ENCODE results near the gene ACOT8. TPM values are rescaled to one million over a fixed set of nuclear protein-coding genes. Genes with fewer than 3 reads are reported as not detected.
A peak's percentile ranks its signal among the peaks of the same experiment; 100 is the strongest.
"Not testable (repeated sequence)": the region's sequence is repeated elsewhere in the genome, so short reads cannot be mapped to it uniquely, and the experiment has no call there.

Gene ACOT8
- total RNA-seq, 2 donors from 2014 or later: 20.2 to 21.4 TPM

- DNase-seq (peak; percentile 47), ATAC-seq (no peak)
- intact Hi-C loops (cut with DNase I): no loop called here
These were observed 22.4 kb downstream of the ACOT8 start for GRCh38 chr20:45834797-45835161.

GRCh38 chr20:45833883-45834796 lies 23.1 kb downstream of the ACOT8 start:
- intact Hi-C loops (cut with DNase I): no loop called here
- DNase-seq (peak; percentile 77), ATAC-seq (peak; percentile 86 to 90)

- DNase-seq: peak; percentile 92
- intact Hi-C loops (cut with DNase I): no loop called here
- peak; percentile 89 to 93 for ATAC-seq
These were observed 23.9 kb downstream of the ACOT8 start, which contains the start of gene SNX21 for GRCh38 chr20:45833030-45833882. SNX21 (plus strand) TSS chr20:45833799; CDS start chr20:45833920, 121 bp downstream.

GRCh38 chr20:45832619-45833018 lies 24.6 kb downstream of the ACOT8 start:
- ATAC-seq (no peak), DNase-seq (no peak)
- intact Hi-C loops (cut with DNase I): no loop called here

- not testable (repeated sequence) for DNase-seq, ATAC-seq
- intact Hi-C loops (cut with DNase I): loop anchor here in 1 of 2 donors (10.0 kb wide), 1 partner anchor 125 kb away; no protein-coding TSS in a partner anchor
These were observed 27.5 kb downstream of the ACOT8 start for GRCh38 chr20:45829673-45830106.

- ATAC-seq (no peak), DNase-seq (no peak)
- intact Hi-C loops (cut with DNase I): loop anchor here in 1 of 2 donors (10.0 kb wide), 1 partner anchor 126 kb away; no protein-coding TSS in a partner anchor
These were observed 28.6 kb downstream of the ACOT8 start for GRCh38 chr20:45828589-45828988.

- no peak for ATAC-seq
- no peak for DNase-seq
- intact Hi-C loops (cut with DNase I): loop anchor here in 1 of 2 donors (10.0 kb wide), 1 partner anchor 127 kb away; no protein-coding TSS in a partner anchor
These were observed 29.5 kb downstream of the ACOT8 start for GRCh38 chr20:45827712-45828111.

- no peak for ATAC-seq
- intact Hi-C loops (cut with DNase I): loop anchor here in 1 of 2 donors (10.0 kb wide), 1 partner anchor 128 kb away; no protein-coding TSS in a partner anchor
- DNase-seq: no peak
These were observed 30.1 kb downstream of the ACOT8 start, which contains the start of gene TNNC2 for GRCh38 chr20:45827030-45827652. TNNC2 (minus strand) TSS chr20:45827312; CDS start chr20:45827248, 64 bp downstream.

- peak; percentile 61 to 81 for ATAC-seq
- peak; percentile 48 for DNase-seq
- intact Hi-C loops (cut with DNase I): loop anchor here in 1 of 2 donors (10.0 kb wide), 1 partner anchor 128 kb away; no protein-coding TSS in a partner anchor
These were observed 30.7 kb downstream of the ACOT8 start for GRCh38 chr20:45826381-45827019.

- intact Hi-C loops (cut with DNase I): loop anchor here (5.0 to 10.0 kb wide), 2 partner anchors 131 to 138 kb away; no protein-coding TSS in a partner anchor
- DNase-seq (no peak), ATAC-seq (peak; percentile 60 to 66)
These were observed 33.0 kb downstream of the ACOT8 start for GRCh38 chr20:45823949-45824835.

- no peak for DNase-seq
- intact Hi-C loops (cut with DNase I): loop anchor here (5.0 to 10.0 kb wide), 2 partner anchors 132 to 139 kb away; no protein-coding TSS in a partner anchor
- peak in 1 of 2 donors; percentile 24 for ATAC-seq
These were observed 34.3 kb downstream of the ACOT8 start for GRCh38 chr20:45822857-45823256.

GRCh38 chr20:45821947-45822346 lies 35.2 kb downstream of the ACOT8 start:
- no peak for ATAC-seq
- intact Hi-C loops (cut with DNase I): loop anchor here (5.0 to 10.0 kb wide), 2 partner anchors 133 to 140 kb away; no protein-coding TSS in a partner anchor
- DNase-seq: no peak

GRCh38 chr20:45819466-45819865 lies 37.7 kb downstream of the ACOT8 start:
- DNase-seq (no peak), ATAC-seq (no peak)
- intact Hi-C loops (cut with DNase I): no loop called here

- ATAC-seq (no peak), DNase-seq (no peak)
- intact Hi-C loops (cut with DNase I): no loop called here
These were observed 39.0 kb downstream of the ACOT8 start for GRCh38 chr20:45818239-45818638.

- intact Hi-C loops (cut with DNase I): no loop called here
- ATAC-seq (peak in 1 of 2 donors; percentile 46), DNase-seq (no peak)
These were observed 39.6 kb downstream of the ACOT8 start for GRCh38 chr20:45817376-45818194.

- intact Hi-C loops (cut with DNase I): no loop called here
- ATAC-seq: no peak
- DNase-seq: no peak
These were observed 40.2 kb downstream of the ACOT8 start for GRCh38 chr20:45816951-45817350.
